GM23248 (cell line): ENCODE measurements around the gene CMTM1. TPM values are rescaled to one million over a fixed set of nuclear protein-coding genes. Genes with fewer than 3 reads are reported as not detected.
A peak's percentile ranks its signal among the peaks of the same experiment; 100 is the strongest.

Experiments
- DNase-seq: peaks from one replicate; pipeline ENCODE4 v3.0.0-alpha.2; 2015
- H2AFZ ChIP-seq: fragments of 200-600 bp; sonication (generic); 2 replicates; pipeline ENCODE4 v1.6.1; 2016; ENCODE audit warnings: antibody characterized with exemption
- H3F3A ChIP-seq: fragments of 200-600 bp; sonication (generic); 2 replicates; pipeline ENCODE4 v1.6.1; 2016; ENCODE audit warnings: mild to moderate bottlenecking, antibody characterized with exemption, mixed run types; ENCODE audit not compliant: insufficient read depth
- H3K27ac ChIP-seq: fragments of 200-600 bp; sonication (generic); 2 replicates; pipeline ENCODE4 v1.5.1; 2016; ENCODE audit warnings: mild to moderate bottlenecking
- H3K27me3 ChIP-seq: fragments of 200-600 bp; sonication (generic); replicated peaks from 2 replicates; pipeline ENCODE4 v1.6.1; 2016; ENCODE audit warnings: mild to moderate bottlenecking; ENCODE audit not compliant: insufficient read depth
- H3K36me3 ChIP-seq: fragments of 200-600 bp; sonication (generic); 2 replicates; pipeline ENCODE4 v1.6.1; 2016; ENCODE audit warnings: low read depth, mild to moderate bottlenecking
- H3K4me1 ChIP-seq: fragments of 200-600 bp; sonication (generic); 2 replicates; pipeline ENCODE4 v1.6.1; 2016; ENCODE audit warnings: mild to moderate bottlenecking; ENCODE audit not compliant: insufficient read depth
- H3K4me2 ChIP-seq: fragments of 200-600 bp; sonication (generic); one replicate; pipeline ENCODE4 v1.6.1; 2016; ENCODE audit warnings: mild to moderate bottlenecking; ENCODE audit not compliant: unreplicated experiment
- H3K4me3 ChIP-seq: fragments of 200-600 bp; sonication (generic); 2 replicates; pipeline ENCODE4 v1.5.1; 2016; ENCODE audit warnings: mild to moderate bottlenecking
- H3K79me2 ChIP-seq: fragments of 200-600 bp; sonication (generic); 2 replicates; pipeline ENCODE4 v1.6.1; 2016; ENCODE audit warnings: mild to moderate bottlenecking; ENCODE audit not compliant: insufficient read depth
- H3K9ac ChIP-seq: fragments of 200-600 bp; sonication (generic); 2 replicates; pipeline ENCODE4 v1.6.1; 2016; ENCODE audit warnings: mild to moderate bottlenecking
- H3K9me2 ChIP-seq: fragments of 200-600 bp; sonication (generic); 2 replicates; pipeline ENCODE4 v1.6.1; 2016; ENCODE audit warnings: mixed run types, mild to moderate bottlenecking, moderate library complexity; ENCODE audit not compliant: insufficient read depth
- H3K9me3 ChIP-seq: fragments of 200-600 bp; sonication (generic); one replicate; pipeline ENCODE4 v1.6.1; 2017; ENCODE audit warnings: low read depth
- H4K20me1 ChIP-seq: fragments of 200-600 bp; sonication (generic); 2 replicates; pipeline ENCODE4 v1.6.0; 2016; ENCODE audit not compliant: insufficient read depth
- EZH2 ChIP-seq: fragments of 200-600 bp; sonication (generic); IDR thresholded peaks from 2 replicates; pipeline ENCODE4 v1.6.1; 2018; ENCODE audit warnings: antibody characterized with exemption, mild to moderate bottlenecking; ENCODE audit not compliant: insufficient read depth, poor library complexity, severe bottlenecking
- EZH2phosphoT487 ChIP-seq: fragments of 200-600 bp; sonication (generic); IDR thresholded peaks from 2 replicates; pipeline ENCODE4 v1.6.1; 2018; ENCODE audit warnings: antibody characterized with exemption, moderate library complexity, mild to moderate bottlenecking, low read depth; ENCODE audit not compliant: insufficient read depth
- WGBS, 2 experiments: methylation state at CpG; one replicate each; pipeline ENCODE4 v1.1.6; 2015 to 2017; ENCODE audit warnings: low lambda C conversion rate in 2 of 2, low coverage in 1 of 2; ENCODE audit errors: missing lambda C conversion rate in 2 of 2; 5-methylcytosine and 5-hydroxymethylcytosine counted together
- in situ Hi-C: fragments of 300-500 bp; cut with MboI; formaldehyde crosslinking; loops from 2 replicates; pipeline ENCODE4 v1.15.0; 2020
- polyA plus RNA-seq: library from polyadenylated mRNA; unstranded; fragments of >200 nt; fragmentation: Nextera tagmentation; extraction: Ambion mirVana; gene quantifications from 2 replicates; pipeline ENCODE4 v1.2.1, GENCODE V29; 2016
- total RNA-seq: library from RNA; depleted of rRNA; stranded (reverse); fragments of >200 nt; shearing (Covaris generic); gene quantifications from 2 replicates; pipeline ENCODE4 v1.2.3, GENCODE V29; 2014

CMTM1 gene
- total and polyA plus RNA-seq, 2 experiments from 2014 or later = 3.1 to 6.8 TPM

DNA sequence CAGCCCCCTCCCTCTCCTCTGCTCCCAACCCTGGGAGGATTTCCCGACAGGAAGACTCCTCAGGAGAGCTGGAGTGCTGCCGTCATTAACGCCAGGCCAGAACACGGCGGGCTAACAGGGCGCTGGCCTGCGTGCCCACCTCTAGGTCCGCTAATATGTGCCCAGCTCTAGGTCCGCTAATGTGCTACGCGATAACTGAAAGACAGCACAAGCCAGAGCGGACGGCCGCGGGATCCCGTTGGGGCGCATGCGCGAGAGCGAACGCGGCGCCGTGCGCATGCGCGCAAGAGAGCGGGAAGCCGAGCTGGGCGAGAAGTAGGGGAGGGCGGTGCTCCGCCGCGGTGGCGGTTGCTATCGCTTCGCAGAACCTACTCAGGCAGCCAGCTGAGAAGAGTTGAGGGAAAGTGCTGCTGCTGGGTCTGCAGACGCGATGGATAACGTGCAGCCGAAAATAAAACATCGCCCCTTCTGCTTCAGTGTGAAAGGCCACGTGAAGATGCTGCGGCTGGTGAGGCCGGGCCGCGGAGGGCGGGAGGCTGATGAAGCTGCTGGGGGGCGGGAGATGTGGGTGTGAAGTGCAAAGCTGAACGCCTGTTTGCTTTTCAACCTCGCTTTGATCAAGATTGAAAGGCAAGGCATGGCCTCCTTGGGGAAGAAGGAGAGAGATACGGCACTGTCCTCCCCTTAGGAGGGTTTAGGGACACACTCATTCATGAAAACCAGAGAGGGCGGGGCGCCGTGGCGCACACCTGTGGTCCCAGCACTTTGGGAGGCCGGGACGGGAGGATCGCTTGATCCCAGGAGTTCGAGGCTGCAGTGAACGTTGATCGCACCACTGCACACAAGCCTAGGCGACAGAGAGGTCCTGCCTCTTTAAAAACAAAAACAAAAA, 13.7 kb upstream of the CMTM1 start, which contains the start of gene CKLF:
Gene CKLF (plus strand): TSS at position 291 of the 892 bp plus-strand sequence. CDS start 140 bp downstream, at position 431.
- Histone ChIP-seq H3F3A (peaks cover 6% of the 10 kb centered on the region; the same call in 1 of the 2 replicates), H3K9ac (peak within 1 kb of the TSS; percentile 87), H3K9me2 (no peaks in the 10 kb centered on the region), H3K9me3 (no peaks in the 10 kb centered on the region), H3K4me2 (peak within 1 kb of the TSS; percentile 92), H3K4me3 (peak within 1 kb of the TSS; percentile 78), H3K4me1 (peaks cover 30% of the 10 kb centered on the region), H3K27me3 (no peaks in the 10 kb centered on the region), H3K27ac (peak within 1 kb of the TSS; percentile 69), H2AFZ (peak within 1 kb of the TSS; percentile 97), H4K20me1 (no peaks in the 10 kb centered on the region), H3K36me3 (no peaks in the 10 kb centered on the region), H3K79me2 (peaks cover 49% of the 10 kb centered on the region)
- no peak for TF ChIP-seq EZH2phosphoT487
- no peak for TF ChIP-seq EZH2
- WGBS, 2 experiments = 6 to 8% methylated on average over 62 to 63 of the region's 63 CpGs
- in situ Hi-C loops = no loop called here
- DNase-seq = peak; percentile 94

DNA sequence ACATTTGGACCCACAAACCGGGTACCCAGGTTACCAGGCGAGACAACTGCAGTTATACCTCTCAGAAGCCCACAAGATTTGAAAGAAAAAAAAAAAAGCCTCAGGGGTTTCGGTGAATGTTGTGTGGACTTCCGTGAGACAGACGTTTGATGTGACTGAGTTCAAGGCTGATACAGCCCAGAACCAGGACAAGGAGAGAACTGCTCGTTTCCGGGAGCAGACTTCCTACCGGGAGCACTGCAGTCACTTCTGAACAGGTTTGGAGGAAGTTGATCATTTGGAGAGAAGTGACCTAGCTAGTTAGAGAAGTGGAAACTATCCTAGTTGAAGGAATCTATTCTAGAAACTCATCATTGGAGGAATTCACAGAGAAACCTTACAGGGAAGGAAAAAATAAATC, 13.0 kb upstream of the CMTM1 start:
- no peaks in the 10 kb centered on the region for H3K36me3 ChIP-seq
- peak overlapping the region; percentile 87 for H3K9ac ChIP-seq
- in situ Hi-C loops = no loop called here
- peaks cover 30% of the 10 kb centered on the region for H3K4me1 ChIP-seq
- H3K27me3 ChIP-seq = no peaks in the 10 kb centered on the region
- WGBS, 2 experiments = 18 to 20% methylated on average over 8 of the region's 8 CpGs
- no peaks in the 10 kb centered on the region for H3K9me3 ChIP-seq
- peak overlapping the region; percentile 78 for H3K4me3 ChIP-seq
- no peak overlapping the region for H3K27ac ChIP-seq
- TF ChIP-seq EZH2phosphoT487 = no peak
- no peak for TF ChIP-seq EZH2
- peak overlapping the region; percentile 92 for H3K4me2 ChIP-seq
- DNase-seq = peak; percentile 30
- no peaks in the 10 kb centered on the region for H4K20me1 ChIP-seq
- no peaks in the 10 kb centered on the region for H3K9me2 ChIP-seq
- peak overlapping the region; percentile 97 for H2AFZ ChIP-seq
- H3K79me2 ChIP-seq = peaks cover 54% of the 10 kb centered on the region
- peaks cover 6% of the 10 kb centered on the region; the same call in 1 of the 2 replicates for H3F3A ChIP-seq

DNA sequence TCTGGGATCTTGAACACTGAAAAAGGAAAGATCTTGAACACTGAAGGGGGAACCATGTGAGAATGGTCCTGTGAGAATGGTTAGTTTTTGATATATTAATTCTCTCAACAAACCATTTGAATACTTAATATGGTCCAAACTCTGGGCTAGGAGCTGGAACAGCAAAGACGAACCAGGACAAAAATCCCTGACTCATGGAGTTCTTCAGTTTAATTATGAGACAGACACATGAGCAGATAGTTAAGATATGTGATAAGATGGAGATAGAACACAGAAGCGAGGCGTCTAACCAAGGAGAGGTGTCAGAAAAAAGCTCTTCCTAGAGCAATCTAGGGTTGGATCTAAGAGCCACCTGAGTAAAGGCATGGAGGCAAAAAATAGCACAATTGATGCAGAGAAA, 12.2 kb upstream of the CMTM1 start:
- WGBS, 2 experiments = 97 to 98% methylated on average over 3 of the region's 3 CpGs
- H3K4me2 ChIP-seq = peak overlapping the region; percentile 92
- in situ Hi-C loops = no loop called here

DNA sequence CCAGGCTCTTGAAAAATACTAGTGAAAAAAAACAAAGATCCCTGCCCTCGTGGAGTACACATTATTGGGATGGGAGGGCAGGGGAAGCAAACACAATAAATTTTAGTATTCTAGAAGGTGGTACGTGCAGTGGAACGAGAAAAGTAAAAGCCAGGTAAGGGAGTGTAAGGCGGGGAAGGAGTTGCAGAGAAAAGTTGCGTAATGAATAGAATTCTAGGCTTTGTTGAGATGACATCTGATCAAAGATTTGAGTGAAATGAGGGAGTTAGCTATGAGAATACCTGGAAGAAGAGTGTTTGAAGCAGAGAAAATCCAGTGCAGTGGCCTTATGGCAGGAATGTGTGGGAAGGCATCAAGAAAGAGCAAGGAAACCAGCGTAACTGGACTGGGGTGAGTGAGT, 11.7 kb upstream of the CMTM1 start:
- Histone ChIP-seq H3K4me1 (peaks cover 21% of the 10 kb centered on the region; the same call in 1 of the 2 replicates), H3K27ac (no peak overlapping the region), H3K79me2 (peaks cover 67% of the 10 kb centered on the region), H3K9ac (no peak overlapping the region), H4K20me1 (no peaks in the 10 kb centered on the region), H3K9me3 (no peaks in the 10 kb centered on the region), H3K36me3 (no peaks in the 10 kb centered on the region), H3K4me3 (no peak overlapping the region), H3F3A (no peaks in the 10 kb centered on the region), H2AFZ (no peak overlapping the region), H3K4me2 (no peak overlapping the region), H3K9me2 (no peaks in the 10 kb centered on the region), H3K27me3 (no peaks in the 10 kb centered on the region)
- in situ Hi-C loops = no loop called here
- 97% methylated on average over 6 of the region's 6 CpGs for WGBS, 2 experiments
- no peak for TF ChIP-seq EZH2phosphoT487
- TF ChIP-seq EZH2 = no peak
- DNase-seq = no peak

More for the DNA sequence above, 12.2 kb upstream of the CMTM1 start:
- no peak for TF ChIP-seq EZH2phosphoT487
- TF ChIP-seq EZH2 = no peak
- Histone ChIP-seq H3K9me3 (no peaks in the 10 kb centered on the region), H2AFZ (no peak overlapping the region), H3K9me2 (no peaks in the 10 kb centered on the region), H3K4me1 (peaks cover 24% of the 10 kb centered on the region), H3K4me3 (peak overlapping the region; percentile 78; the same call in 1 of the 2 replicates), H3K27me3 (no peaks in the 10 kb centered on the region), H3K36me3 (no peaks in the 10 kb centered on the region), H3K79me2 (peaks cover 62% of the 10 kb centered on the region), H3K9ac (0 out of 2 replicates have a peak overlapping the region, but pooled peaks have one; percentile 87), H4K20me1 (no peaks in the 10 kb centered on the region), H3K27ac (no peak overlapping the region), H3F3A (peaks cover 2% of the 10 kb centered on the region; the same call in 1 of the 2 replicates)
- DNase-seq = no peak
